22Rv1 (cell line): Measurements from ENCODE around the gene CCSER1.

Experiments
- ZFX ChIP-seq: fragments of 450-650 bp; IDR thresholded peaks from 2 replicates; pipeline ENCODE4 v1.6.1; 2017; ENCODE audit warnings: antibody characterized with exemption, borderline replicate concordance
- TF ChIP-seq, protein P1 (sequence below): fragments of 450-650 bp; IDR thresholded peaks from 2 replicates; pipeline ENCODE4 v1.5.1; 2017; ENCODE audit warnings: mild to moderate bottlenecking

DNA sequence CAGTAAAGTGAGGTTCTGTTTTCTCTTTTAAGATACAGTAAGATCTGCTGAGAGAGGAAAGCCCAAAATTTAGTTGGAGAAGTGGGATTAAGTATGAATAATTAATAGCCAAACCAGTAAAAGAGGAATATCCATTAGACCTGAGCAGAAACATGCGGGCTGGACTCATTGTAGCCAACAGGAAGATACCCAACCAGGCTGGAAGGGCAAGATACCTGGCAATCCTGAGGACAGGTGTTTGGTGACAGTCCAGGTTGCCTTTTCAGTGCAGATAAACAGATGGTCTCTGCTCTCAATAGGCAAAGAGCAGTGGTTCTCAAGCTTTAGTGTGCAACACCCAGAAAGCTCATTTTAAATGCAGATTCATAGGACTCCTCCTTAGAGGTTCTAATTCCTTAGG is 1195.8 kb downstream of the CCSER1 start:
- TF ChIP-seq, protein P1, sequence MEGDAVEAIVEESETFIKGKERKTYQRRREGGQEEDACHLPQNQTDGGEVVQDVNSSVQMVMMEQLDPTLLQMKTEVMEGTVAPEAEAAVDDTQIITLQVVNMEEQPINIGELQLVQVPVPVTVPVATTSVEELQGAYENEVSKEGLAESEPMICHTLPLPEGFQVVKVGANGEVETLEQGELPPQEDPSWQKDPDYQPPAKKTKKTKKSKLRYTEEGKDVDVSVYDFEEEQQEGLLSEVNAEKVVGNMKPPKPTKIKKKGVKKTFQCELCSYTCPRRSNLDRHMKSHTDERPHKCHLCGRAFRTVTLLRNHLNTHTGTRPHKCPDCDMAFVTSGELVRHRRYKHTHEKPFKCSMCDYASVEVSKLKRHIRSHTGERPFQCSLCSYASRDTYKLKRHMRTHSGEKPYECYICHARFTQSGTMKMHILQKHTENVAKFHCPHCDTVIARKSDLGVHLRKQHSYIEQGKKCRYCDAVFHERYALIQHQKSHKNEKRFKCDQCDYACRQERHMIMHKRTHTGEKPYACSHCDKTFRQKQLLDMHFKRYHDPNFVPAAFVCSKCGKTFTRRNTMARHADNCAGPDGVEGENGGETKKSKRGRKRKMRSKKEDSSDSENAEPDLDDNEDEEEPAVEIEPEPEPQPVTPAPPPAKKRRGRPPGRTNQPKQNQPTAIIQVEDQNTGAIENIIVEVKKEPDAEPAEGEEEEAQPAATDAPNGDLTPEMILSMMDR: no peak
- no peak for TF ChIP-seq ZFX
